ENCODE data around the gene PRDM8.

- TF ChIP-seq RELA (CRISPR knock-in tag; IDR thresholded peaks at IDR 0.05; ENCODE audit: borderline replicate concordance) (no peak), ZNF512 (CRISPR knock-in tag; IDR thresholded peaks at IDR 0.05; ENCODE audit: borderline replicate concordance) (no peak), MAX (CRISPR knock-in tag; IDR thresholded peaks at IDR 0.05) (no peak), SP1 (CRISPR knock-in tag; conservative IDR thresholded peaks at IDR 0.05) (no peak), FOXP1 (CRISPR knock-in tag; IDR thresholded peaks at IDR 0.05; ENCODE audit: borderline replicate concordance) (no peak), CTCF (IDR thresholded peaks at IDR 0.05) (no peak), SMAD3 (CRISPR knock-in tag; IDR thresholded peaks at IDR 0.05; ENCODE audit: borderline replicate concordance) (no peak)
- TF ChIP-seq, protein P1, sequence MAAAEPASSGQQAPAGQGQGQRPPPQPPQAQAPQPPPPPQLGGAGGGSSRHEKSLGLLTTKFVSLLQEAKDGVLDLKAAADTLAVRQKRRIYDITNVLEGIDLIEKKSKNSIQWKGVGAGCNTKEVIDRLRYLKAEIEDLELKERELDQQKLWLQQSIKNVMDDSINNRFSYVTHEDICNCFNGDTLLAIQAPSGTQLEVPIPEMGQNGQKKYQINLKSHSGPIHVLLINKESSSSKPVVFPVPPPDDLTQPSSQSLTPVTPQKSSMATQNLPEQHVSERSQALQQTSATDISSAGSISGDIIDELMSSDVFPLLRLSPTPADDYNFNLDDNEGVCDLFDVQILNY (CRISPR knock-in tag; IDR thresholded peaks at IDR 0.05), result no peak
These were observed 26.1 kb upstream of the PRDM8 start for GRCh38 chr4:80171251-80171650.
